Measurements from ENCODE around the gene RPP25L.
"Not testable (repeated sequence)": the region's sequence is repeated elsewhere in the genome, so short reads cannot be mapped to it uniquely, and the experiment has no call there.

The RPP25L gene

DNA sequence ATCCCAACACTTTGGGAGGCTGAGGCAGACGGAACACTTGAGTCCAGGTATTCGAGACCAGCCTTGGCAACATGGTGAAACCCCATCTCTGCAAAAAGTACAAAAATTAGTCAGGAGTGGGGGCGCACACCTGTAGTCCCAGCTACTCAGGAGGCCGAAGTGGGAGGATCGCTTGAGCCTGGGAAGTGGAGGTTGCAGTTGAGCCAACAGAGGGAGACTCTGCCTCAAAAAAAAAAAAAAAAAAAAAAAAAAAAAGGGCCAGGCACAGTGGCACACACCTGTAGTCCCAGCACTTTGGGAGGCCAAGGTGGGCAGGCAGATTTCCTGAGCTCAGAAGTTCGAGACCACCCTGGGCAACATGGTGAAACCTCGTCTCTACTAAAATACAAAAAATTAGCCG lies 27.4 kb upstream of the RPP25L start:
- DNase-seq; in situ Hi-C loops (cut with MboI; ENCODE audit: low pct_unique_long_range_greater_than_20kb, low sequenced_read_pairs): not testable (repeated sequence)

DNA sequence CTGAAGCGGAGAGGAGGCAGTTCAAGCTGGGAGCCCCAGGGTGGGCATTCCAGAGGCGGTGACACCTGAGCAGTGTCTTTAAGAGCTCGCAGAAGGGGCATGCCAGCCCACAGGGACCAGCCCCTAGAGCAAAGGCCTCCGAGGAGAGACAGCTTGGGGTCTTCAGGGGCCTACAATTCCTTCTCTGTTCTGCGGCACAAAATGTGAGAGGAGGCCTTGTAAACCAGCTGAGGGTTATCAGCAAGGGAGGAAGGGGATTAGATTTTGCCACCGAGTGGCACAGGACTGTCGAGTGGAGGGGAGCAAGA lies 26.2 kb upstream of the RPP25L start:
- DNase-seq, result no peak
- in situ Hi-C loops (cut with MboI; ENCODE audit: low pct_unique_long_range_greater_than_20kb, low sequenced_read_pairs), result no loop called here

DNA sequence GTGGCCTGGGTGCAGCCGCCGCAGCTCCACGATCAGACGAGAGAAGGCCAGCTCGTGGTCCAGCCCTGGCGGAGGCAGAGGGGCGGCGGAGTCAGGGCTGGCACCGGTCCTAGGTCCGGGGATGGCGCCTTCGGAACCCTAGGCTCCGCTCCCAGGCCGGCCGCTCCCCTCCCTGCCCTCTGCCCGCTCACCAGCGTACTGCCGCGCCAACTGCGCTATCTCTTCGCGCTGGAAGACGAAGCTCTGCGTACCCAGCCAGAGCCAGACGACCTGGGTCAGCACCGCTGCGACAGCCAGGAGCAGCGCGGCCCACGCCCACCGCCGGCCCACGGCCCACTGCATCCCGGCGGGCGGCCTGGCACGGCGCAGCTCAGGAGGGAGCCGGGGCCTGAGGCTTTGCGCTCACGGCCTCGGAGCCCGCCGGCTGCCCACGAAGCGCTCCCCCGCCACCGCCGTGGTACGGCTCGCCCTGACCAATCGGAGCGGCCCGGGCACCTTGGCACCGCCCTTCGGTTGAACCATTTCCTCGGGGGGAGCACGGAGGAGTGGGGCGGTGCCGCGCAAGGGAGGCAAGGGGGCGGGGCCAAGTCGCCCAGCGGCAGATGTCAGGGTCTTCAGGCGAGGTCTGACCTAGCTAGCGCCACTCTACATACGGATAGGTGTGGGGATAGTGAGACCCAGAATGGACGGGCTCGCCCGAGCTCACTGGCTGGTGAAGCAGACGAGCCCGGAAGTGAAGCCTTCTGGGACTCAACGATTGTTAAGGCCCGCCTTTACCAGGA lies 25.6 kb upstream of the RPP25L start, which contains the start of gene SIGMAR1:
Gene SIGMAR1 (minus strand): TSS at position 432 of the 782 bp plus-strand sequence. CDS start 90 bp downstream, at position 342.
- DNase-seq, result peak; percentile 94
- in situ Hi-C loops (cut with MboI; ENCODE audit: low pct_unique_long_range_greater_than_20kb, low sequenced_read_pairs), result no loop called here

DNA sequence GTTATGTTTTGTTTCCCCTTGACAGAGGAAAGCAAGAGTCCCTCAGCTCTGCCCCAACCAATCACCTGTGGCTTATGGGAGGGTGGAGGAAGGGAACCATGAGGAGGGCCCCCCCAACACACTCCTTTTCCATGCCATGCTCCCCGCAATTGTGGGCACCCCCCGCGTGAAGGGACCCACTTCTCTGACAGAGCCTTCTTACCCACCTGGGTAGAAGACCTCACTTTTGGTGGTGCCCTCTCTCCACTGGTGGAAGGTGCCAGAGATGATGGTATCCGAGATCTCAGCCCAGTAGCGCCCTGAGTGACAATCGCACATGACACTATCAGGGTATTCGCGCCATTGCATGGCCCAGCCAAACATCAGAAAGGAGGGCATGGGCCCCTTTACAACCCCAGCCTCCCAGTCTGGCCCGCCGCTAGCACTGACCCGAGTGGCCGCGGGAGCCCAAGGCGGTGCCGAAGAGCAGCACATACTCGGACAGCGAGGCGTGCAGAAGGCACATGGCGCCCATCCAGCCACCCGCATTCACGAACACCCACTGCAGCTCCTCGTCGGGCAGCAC lies 25.0 kb upstream of the RPP25L start:
- no peak for DNase-seq
- in situ Hi-C loops (cut with MboI; ENCODE audit: low pct_unique_long_range_greater_than_20kb, low sequenced_read_pairs), result no loop called here

DNA sequence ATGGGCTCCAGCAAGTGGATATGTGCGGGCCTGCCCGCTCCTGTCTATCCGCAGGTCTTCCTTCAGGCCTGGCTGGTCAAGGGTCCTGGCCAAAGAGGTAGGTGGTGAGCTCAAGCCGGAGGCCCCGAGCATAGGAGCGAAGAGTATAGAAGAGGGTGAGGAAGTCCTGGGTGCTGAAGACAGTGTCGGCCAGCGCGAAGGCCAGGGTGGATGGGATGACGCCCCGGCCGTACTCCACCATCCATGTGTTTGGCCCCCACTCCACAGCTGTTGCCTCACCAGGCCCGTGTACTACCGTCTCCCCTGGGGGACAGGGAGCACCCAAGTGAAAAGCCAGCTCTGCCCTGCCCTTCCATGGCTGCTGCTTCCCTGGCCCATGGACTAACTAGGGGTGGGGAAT lies 23.7 kb upstream of the RPP25L start:
- in situ Hi-C loops (cut with MboI; ENCODE audit: low pct_unique_long_range_greater_than_20kb, low sequenced_read_pairs), result no loop called here

DNA sequence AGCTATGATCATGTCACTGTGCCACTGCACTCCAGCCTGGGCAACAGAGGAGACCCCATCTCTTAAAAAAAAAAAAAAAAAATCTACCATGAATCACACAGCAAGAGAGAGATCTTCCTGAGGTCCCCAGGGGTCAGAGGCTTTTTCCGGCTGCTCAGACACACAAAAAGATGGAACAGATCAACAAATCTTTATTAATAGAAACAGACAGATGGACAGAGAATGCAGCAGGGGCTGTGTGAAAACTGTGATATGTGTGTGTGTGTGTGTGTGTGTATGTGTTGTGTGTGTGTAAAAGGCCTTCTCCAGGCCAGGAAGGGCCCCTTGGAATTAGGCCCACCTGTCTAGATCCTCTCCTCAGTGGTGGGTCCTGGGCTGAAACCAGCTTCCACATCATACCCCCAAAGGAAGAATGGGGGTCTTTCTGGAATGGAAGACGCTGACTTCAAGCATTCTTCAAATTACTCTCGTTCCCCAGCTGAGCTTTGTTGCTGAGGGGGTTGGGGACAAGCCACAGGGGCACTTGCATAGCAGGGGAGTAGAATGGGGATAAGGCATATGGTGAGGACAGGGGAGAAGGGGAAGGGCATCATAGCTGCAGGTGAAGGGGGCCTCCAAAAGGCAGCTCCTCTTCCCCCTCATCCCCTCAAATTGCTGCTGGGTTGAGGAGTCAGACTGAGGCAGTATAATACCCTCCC lies 22.8 kb upstream of the RPP25L start:
- in situ Hi-C loops (cut with MboI; ENCODE audit: low pct_unique_long_range_greater_than_20kb, low sequenced_read_pairs), result no loop called here
- no peak for DNase-seq

More for the DNA sequence above, 23.7 kb upstream of the RPP25L start:
- DNase-seq, result no peak

DNA sequence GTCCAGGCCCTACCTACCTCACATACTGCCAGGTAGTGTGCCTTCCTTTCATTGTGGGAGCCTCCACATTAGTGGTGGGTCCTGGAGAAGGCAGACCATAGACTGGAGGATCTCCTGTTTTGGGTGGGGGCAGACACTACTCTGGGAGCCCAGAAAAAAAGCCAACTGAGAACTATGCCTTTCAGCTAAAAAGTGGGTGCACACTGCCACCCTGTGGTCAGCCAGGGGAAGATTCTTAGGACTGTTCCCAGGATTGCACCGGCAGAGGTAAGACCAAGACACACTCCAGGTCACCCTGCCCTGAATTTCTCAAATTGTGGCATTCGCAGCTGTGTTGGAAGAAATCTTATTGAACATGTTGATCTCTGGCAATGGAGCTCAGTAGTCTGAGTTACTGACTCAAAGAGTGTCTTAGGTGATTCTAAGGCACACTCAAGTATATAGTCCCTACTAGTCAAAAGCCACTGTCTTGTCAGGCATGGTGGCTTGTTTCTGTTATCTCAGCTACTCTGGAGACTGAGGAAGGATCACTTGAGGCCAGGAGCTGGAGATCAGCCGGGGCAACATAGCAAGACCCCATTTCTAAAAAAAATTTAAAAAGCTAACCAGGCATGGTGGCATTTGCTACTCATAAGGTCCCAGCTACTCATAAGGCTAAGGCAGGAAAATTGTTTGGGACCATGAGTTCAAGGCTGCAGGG lies 22.1 kb upstream of the RPP25L start:
- DNase-seq, result peak; percentile 82
- in situ Hi-C loops (cut with MboI; ENCODE audit: low pct_unique_long_range_greater_than_20kb, low sequenced_read_pairs), result no loop called here

DNA sequence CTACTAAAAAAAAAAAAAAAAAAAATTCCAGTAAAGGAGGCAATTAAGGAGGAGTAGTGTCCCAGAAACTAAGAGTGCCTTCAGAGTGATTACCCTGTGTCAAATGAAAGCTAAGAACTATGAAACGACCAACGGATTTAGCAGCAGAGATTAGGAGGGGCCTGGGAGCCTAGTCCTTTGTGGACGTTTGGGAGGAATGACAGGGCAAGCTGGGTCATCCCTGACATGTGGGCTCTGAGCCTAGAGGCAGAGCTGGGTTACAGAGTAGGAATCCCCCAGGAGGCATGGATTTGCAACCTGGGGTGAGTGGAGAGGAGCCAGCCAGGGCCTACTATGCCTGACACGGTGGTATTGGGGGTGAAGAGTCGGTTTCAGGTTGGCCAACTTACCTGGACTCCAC lies 21.3 kb upstream of the RPP25L start:
- in situ Hi-C loops (cut with MboI; ENCODE audit: low pct_unique_long_range_greater_than_20kb, low sequenced_read_pairs), result no loop called here
- no peak for DNase-seq

DNA sequence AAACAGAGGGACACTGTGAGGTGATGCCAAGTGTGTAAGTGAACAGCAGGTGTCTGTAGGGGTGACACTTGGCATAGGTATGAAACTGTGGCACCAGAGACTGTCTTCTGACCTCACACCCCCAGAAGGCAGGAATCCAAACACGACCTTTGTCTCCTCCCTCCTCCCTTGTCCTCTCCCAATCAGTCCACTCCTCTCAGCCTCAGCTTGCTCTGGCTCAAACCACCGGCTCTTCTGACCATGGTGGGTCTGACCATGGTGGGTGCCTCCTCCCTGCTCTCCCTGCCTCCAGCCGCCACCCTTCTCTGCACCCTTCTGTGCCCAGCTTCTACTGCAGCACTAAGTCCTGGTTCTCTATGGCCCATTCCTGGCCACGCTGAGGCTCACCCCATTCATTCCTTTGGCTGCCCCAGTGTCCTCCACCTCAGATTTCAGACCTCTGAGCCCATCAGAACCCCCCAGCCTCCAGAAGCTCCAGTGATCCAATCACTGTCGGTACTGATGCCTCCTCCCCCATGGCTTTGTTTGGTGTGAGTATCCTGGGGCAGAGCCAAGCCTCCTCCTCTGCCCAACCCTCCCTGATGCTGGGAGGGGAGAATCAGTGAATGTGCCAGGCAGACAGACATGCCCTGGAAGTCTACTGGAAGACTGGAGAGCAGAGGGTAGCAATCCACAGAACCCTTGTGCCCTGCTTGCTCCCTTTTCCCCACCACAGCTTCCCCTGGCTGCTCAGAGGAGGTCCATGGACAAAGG lies 18.7 kb upstream of the RPP25L start:
- DNase-seq, result no peak
- in situ Hi-C loops (cut with MboI; ENCODE audit: low pct_unique_long_range_greater_than_20kb, low sequenced_read_pairs), result no loop called here

DNA sequence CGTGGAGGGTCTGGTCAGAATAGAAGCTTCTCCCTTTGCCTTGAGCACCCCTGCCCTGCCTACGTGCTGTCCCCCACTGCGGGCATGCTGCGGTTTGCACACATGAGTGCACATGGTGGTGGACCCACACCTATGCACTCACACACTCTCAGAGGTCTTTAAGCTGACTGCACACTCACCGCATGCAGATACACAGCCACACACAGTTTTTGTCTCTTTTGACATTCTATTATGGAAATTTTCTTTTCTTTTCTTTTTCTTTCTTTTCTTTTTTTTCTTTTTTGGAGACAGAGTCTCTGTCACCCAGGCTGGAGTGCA lies 17.6 kb upstream of the RPP25L start:
- in situ Hi-C loops (cut with MboI; ENCODE audit: low pct_unique_long_range_greater_than_20kb, low sequenced_read_pairs), result no loop called here
- no peak for DNase-seq

DNA sequence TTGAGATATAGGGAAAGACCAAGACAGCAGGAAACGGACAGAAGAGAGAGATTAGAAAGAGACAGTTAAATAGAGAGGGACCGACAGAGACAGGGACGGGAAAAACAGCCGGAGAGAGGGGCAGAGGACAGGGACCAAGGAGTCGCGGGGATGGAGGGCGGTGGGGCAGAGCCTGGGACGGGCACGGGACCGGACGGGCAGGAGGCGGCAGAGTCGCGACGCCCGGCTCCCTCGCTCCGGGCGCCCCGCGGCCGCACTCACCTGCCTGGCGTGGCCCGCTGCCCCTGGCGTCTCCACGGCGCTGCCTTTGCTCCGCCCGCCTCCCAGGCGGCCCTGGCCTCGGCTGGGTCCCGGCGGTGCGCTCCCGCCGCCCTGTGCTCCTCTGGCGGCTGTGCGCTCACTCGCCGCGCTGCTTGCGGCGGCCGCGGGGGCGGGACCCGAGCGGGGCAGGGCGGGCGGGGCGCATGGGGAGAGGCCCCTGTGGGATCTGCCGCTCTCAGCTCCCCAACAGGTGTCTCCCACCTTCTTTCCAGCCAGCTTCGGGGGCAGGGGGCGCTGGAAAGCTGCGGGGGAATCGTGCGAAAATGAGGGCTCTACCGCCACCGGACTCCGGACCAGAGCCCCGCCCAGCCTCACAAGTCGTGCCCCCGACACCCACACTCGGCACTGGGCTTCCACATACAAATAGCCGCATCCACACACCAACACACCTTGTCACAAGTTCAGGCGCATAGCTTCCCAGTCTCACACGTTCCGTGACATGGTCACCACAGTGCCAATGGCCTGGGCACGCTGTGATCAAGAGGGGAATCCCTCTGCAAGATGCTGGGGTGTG lies 17.0 kb upstream of the RPP25L start, which contains the start of gene ARID3C:
Gene ARID3C (minus strand): TSS at position 411 of the 835 bp plus-strand sequence. CDS start 1,052 bp downstream, outside the sequence.
- no peak for DNase-seq
- in situ Hi-C loops (cut with MboI; ENCODE audit: low pct_unique_long_range_greater_than_20kb, low sequenced_read_pairs), result no loop called here

DNA sequence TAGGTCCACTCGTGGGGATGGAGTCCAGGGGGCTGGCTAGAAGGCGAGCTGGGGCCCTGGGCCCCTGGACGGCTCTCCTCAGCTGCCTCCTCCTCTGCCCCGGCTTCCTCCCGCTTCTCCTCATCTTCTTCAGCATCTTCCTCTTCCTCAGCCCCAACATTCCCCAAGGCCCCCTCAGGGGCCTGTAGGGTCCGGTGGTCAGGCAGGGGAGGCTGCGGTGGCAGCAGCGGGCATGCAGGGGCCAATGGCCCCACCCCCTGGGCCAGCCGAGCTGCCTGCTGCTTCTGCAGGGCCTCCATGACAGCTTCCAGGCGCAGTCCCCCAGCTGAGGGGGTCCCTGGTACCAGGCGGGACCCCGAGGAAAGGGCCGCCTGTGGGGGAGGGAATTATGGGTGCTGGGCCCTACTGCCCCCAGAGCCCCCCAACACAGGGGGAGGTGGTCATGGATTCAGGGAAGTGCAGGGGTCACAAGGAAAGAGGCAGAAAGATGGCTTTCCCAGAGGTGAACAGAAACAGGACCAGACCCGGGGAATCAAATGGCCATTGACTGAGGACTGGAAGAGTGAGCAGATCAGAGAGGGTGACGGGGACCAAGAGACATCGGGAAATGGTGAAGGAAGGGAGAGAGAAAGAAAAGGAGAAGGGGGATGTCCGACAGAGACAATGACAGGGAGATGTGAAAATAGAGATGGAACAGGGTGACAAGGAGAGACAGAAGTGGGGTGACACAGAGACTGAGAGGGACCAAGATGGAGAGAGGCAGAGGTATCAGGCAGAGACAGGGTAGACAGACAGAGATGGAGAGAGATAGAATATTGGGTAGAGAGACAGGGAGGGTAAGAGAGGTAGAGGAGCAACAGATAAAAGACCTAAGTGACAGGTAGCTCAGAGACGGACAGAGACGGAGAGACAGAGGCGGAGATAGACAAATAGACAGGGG lies 16.1 kb upstream of the RPP25L start:
- DNase-seq, result no peak
- in situ Hi-C loops (cut with MboI; ENCODE audit: low pct_unique_long_range_greater_than_20kb, low sequenced_read_pairs), result no loop called here

DNA sequence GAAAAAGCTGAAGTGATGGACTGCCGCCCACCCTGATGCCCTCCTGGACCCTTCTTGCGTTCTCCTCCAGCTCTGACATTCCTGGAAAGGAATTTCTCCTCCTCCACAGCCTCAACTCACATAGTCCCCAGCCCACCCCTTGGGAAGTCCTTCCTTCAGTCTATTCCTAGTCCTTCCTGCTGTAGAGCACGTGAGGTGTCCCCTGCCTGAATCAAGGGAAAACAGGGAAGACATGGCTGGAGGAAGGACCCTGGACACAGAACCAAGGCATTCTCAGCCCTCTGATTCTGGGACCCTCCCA lies 13.2 kb upstream of the RPP25L start:
- no peak for DNase-seq
- in situ Hi-C loops (cut with MboI; ENCODE audit: low pct_unique_long_range_greater_than_20kb, low sequenced_read_pairs), result no loop called here

DNA sequence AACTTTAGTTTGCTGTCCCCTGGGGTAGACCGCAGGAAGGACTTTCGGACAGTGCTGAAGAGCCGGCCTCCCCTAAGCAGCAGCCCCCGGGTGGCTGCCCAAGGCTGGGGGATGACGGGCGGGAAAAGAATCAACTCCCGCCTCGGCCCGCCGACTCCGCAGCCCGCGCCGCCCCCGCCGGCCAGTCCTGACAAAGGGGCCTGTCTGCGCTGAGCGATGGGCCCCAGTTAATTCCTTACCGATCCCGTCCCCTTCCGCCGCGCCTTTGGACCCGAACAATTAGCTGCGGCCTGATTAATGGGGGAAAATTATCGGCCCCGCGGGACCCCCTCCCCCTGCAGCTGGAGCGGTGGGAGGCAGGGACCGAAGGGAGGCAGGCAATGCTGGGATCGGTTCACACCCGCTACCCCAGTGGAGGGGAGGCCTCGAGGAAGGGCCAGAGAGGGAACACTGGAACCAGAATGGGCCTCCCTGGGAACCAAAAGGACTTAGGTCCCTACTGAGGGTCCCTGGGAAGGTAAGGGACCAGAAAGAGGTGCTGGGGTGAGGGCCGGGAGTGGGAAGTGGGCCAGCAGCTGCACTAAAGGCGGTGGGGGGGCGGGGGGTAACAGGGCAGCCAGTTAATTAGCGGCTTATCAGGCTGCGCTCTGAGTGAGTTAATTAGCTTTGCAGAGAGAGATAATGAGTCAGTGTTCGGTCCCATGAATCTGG lies 12.7 kb upstream of the RPP25L start:
- in situ Hi-C loops (cut with MboI; ENCODE audit: low pct_unique_long_range_greater_than_20kb, low sequenced_read_pairs), result no loop called here
- no peak for DNase-seq

DNA sequence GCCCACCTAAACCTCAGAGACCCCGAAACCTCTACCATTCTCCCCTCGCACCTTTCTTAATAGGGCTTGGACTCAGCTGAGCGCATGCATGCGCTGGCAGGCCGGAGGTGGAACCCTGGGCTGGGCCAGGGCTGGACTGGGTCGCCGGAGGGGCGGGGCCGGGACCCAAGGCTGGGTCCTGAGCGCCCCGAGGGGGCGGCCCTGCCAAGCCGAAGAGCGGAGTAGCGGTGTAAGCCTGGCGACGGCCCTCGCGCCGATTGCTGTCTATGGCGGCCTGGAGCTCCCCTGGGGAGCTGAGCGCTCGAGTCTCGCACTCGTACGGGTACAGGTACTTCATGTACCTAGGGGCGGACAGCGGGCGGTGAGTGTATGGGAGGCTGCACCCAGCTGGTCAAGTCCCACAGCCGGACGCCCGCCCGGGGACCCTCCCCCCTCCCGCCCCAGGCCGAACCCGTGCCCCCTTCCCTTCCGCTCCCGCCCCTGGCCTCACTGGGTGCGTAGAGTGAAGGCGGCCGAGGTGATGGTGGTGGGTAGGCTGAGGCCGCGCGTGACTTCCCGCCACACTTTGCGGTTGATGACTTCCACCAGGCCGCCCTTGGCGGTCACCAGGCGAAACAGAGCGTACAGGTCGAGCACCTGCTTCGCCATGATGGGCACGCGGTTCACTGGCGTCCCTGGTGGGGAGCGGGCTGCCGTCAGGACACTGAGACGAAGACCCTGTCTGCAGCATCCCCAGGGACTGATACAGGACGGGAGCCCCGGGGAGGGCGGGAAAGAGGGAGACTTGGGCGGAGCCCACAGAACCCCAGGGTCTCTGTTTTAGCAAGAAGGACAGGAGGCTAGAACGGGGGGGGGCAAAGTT lies 11.7 kb upstream of the RPP25L start:
- in situ Hi-C loops (cut with MboI; ENCODE audit: low pct_unique_long_range_greater_than_20kb, low sequenced_read_pairs), result no loop called here
- no peak for DNase-seq

Measured in KBM-7 (cell line).